Tibial nerve (tissue), 4 donors: ENCODE results near the gene HNRNPA3.

ENCODE experiments used
- EP300 ChIP-seq, 2 donors: sonication (generic); formaldehyde crosslinking; IDR thresholded peaks; one replicate each; pipeline ENCODE4 v1.6.1; 2017; ENCODE audit warnings: antibody characterized with exemption in 2 of 2, mild to moderate bottlenecking in 1 of 2
- POLR2A ChIP-seq, 2 donors: fragments of 450-650 bp; IDR thresholded peaks; one replicate each; pipeline ENCODE4 v1.6.1; 2017; ENCODE audit warnings: antibody characterized with exemption in 2 of 2, mild to moderate bottlenecking in 2 of 2, moderate library complexity in 2 of 2
- TF ChIP-seq, protein P1 (sequence below), 5 experiments: fragments of 200-600 bp in 3 of 5; fragments of 450-650 bp in 2 of 5; sonication (generic) in 3 of 5; IDR thresholded peaks; one replicate each; pipeline ENCODE4 v1.5.1; 2016 to 2019; ENCODE audit warnings: antibody characterized with exemption in 5 of 5, mild to moderate bottlenecking in 3 of 5, moderate library complexity in 2 of 5

DNA sequence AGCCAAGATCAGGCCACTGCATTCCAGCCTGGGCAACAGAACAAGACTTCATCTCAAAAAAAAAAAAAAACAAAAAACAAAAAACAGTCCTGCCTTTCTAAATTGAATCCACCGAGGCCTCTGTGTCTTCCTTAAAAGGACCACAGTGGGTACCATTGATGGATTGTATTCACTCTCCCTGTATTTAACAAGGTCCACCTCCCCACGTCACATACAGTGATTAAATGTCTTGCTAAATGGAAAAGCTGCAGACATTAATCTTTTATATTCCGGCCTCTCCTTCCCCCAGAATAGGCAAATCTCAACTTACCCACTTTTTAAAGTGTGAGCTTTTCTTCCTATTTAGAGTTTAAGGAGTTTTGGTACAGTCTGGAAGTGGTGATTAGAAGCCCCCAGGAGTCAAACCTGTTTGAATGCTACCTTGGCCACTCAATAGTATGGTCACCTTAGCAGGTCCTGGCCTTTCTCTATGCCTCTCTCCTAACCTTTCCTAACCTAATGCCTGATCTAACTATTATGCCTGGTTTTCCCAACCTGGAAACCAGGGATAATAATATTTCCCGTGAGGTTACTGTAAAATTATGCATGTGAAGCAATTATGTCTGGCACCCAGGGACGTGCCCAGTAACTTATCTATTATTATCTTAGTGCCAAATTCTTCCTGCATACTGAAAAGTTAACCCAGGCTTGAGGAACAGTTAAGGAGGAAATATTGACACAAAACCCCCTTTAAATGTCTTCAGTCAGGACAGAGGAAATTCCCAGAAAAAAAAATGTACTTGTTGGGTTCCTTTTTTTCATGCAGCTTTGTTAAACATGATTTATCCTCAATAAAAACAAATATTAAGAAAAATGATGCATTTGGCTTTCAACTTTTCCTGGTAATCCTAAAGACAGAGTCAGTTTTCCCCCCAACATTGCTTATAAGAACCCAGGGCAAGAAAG lies 48.8 kb downstream of the HNRNPA3 start:
- TF ChIP-seq POLR2A (IDR thresholded peaks at IDR 0.05) (no peak), EP300 (IDR thresholded peaks at IDR 0.05) (no peak)
- TF ChIP-seq, protein P1, sequence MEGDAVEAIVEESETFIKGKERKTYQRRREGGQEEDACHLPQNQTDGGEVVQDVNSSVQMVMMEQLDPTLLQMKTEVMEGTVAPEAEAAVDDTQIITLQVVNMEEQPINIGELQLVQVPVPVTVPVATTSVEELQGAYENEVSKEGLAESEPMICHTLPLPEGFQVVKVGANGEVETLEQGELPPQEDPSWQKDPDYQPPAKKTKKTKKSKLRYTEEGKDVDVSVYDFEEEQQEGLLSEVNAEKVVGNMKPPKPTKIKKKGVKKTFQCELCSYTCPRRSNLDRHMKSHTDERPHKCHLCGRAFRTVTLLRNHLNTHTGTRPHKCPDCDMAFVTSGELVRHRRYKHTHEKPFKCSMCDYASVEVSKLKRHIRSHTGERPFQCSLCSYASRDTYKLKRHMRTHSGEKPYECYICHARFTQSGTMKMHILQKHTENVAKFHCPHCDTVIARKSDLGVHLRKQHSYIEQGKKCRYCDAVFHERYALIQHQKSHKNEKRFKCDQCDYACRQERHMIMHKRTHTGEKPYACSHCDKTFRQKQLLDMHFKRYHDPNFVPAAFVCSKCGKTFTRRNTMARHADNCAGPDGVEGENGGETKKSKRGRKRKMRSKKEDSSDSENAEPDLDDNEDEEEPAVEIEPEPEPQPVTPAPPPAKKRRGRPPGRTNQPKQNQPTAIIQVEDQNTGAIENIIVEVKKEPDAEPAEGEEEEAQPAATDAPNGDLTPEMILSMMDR (IDR thresholded peaks at IDR 0.05), result no peak
